GM19193 (cell line): Measurements from ENCODE around the gene RCSD1.
A peak's percentile ranks its signal among the peaks of the same experiment; 100 is the strongest.

Experiments
- POLR2A ChIP-seq: IDR thresholded peaks from 4 replicates; pipeline ENCODE4 v1.6.1; 2011; ENCODE audit not compliant: insufficient read depth, insufficient read length; ENCODE audit errors: extremely low read depth

RCSD1 gene

GRCh38 chr1:167630568-167631385 is 745 bp downstream of the RCSD1 start:
- TF ChIP-seq POLR2A = peak; percentile 27

DNA sequence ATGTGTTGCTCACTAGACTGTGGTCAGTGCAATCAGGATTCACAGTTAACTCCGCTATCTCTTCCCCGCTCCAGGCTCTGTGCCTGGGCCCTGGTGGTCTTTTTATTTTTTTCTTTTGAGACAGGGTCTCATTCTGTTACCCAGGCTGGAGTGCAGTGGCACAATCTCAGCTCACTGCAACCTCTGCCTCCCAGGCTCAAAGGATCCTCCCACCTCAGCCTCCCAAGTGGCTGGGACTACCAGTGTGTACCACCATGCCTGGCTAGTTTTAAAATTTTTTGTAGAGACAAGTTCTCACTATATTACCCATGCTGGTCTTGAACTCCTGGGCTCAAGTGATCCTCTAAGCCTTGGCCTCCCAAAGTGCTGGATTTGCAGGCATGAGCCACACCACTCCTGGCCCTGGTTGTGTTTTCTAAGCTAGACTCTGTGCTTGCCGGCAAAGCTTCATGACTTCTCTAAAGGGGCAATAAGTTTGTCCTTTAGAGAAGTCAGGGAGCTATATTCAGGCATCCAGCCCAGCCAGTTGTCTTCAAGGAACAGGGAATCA is 1.4 kb downstream of the RCSD1 start:
- TF ChIP-seq POLR2A = no peak

- TF ChIP-seq POLR2A = peak; percentile 33
Observed at GRCh38 chr1:167631936-167632614, 2.0 kb downstream of the RCSD1 start.

DNA sequence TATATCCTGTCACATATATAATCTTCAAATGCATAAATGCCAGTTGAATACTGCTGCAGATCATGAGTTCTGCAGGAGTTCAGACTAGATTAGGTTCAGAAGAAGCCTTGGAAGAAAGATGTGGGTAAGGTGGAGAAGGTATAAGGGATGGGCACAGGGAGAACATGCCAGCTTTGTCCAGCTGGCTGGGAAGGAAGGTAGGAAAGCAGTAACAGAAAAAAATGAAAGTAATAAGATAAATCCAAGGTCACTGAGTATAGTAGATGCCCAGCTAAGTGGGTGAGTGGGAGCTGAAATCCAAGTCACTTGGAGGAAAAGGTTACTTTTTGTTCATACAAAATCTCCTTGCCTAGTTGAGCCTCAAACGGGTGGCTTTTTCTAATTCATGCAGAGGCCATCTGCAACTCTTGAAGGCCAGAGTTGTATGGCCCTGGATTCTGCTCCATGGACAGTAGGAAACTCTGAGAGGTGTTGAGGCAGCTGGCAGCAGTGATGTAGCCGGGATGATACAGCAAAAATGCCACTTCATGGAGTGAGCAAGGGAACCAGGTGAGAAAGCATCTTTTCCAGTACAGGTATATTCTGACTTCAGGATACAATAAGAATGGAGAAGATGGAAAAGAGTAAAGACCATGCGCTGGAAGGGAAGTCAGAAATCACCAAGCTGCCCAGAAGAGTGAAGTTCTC is 3.4 kb downstream of the RCSD1 start:
- no peak for TF ChIP-seq POLR2A

DNA sequence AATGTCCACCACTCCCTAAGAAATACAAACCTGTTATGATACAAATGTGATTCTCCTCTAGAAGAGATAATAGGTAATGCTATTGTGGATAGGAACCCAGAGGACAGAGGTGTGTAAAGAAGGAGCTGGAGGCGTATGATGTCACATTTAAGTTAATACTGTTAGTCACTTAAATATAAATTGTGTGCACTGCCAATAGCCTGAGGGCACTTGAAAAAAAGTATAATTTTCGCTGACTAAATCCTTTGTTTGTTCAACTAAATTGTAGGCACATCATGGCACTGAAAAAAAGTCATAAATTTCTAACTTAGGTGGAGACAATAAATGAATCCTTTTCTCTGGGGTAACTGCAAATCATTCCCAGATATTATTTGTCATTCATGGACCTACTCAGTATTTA is 4.4 kb downstream of the RCSD1 start:
- TF ChIP-seq POLR2A = no peak

DNA sequence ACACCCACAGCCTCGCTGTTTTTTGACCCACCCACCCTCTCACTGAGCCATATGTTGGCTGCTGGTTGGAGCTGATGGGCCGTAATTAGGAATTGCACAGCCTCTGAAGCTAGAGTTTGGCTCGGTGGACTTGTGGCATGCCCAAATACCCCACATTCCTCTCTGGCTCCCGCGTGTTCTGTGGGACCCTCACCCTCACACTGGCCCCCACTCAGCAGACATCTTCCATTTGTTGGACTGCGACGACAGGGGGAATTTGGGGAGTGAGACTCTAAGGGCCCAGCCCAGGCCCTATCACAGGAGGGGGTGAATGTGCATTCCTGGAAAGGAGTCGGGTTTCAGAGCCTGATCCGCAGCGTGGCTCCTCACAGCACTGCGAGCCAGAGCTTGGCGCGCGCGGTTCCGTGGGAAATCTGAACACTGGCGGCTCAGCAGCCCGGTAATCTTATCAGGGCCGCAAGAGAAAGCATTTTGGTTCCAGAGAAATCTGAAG is 5.2 kb downstream of the RCSD1 start:
- TF ChIP-seq POLR2A = peak; percentile 20

DNA sequence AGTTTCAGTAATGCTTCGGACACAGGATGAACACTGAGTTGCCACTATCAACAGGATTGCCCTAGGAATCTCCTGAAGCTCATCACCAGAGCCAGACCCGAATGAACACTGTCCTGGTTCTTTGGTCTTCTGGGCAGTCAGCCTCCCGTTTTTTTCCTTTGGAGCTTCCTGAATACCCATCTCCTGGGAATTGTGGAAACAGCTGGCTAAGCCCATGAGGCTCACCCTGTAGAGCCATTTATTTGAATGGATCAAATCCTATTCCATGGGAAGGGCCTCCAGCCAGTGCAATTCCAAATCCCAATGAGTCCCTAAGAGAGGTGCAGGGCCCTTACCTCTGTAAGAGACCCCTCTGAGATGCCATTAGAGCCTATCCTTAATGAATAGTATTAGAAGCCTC is 5.9 kb downstream of the RCSD1 start:
- no peak for TF ChIP-seq POLR2A

DNA sequence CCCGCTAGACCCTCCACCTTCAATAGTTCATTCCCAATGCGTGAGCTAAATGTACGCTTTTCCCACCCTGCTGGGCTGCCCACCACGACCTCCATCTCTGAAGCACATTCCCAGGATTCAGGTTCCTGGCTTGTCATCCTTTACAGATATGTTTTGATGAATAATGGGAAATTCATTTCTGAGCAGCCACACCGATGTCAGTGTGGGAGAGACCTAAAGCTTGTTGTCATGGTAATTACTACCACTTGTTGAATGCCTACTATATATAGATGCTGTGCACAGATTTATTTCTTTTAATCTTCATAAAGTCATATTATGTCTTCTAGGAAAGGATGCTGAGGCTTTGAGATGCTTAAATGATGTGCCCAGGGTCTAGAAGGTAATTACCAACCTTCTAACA is 8.0 kb downstream of the RCSD1 start:
- no peak for TF ChIP-seq POLR2A

- peak; percentile 18 for TF ChIP-seq POLR2A
Observed at GRCh38 chr1:167640051-167640450, 10.0 kb downstream of the RCSD1 start.

DNA sequence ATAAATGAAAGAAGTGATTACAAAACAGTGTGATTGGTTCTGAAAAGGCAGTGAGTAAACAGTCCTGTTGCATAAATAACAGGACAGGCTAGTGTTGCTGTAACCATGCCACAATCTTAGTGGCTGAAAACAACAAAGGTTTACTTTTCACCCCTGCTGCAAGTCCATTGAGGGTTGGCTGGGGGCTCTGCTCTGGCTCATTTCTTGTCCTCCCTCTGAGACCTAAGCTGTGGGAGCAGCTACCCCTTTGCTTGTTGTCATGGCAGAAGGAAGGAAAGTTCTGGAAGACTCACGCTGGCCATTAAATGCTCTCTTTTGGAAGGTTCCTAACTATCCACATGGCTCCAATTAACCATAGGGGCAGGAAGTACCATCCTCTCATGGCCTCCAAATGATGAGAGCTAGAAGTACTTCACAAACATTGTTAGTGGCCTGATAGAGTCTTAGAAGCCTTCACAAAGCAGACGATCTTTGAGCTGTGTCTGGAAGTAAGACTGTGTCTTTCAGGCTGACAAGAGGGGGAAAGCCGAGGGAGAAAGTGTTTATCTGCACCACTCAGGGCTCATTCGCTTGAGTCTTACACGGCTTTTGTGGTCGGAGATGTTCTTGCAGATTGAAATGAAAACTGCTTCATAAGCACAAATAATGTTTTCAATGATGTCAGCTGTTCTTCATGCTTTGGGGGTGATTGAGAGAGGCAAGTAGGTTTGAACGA is 11.9 kb downstream of the RCSD1 start:
- TF ChIP-seq POLR2A = no peak

GRCh38 chr1:167642501-167642826 is 12.4 kb downstream of the RCSD1 start:
- no peak for TF ChIP-seq POLR2A

DNA sequence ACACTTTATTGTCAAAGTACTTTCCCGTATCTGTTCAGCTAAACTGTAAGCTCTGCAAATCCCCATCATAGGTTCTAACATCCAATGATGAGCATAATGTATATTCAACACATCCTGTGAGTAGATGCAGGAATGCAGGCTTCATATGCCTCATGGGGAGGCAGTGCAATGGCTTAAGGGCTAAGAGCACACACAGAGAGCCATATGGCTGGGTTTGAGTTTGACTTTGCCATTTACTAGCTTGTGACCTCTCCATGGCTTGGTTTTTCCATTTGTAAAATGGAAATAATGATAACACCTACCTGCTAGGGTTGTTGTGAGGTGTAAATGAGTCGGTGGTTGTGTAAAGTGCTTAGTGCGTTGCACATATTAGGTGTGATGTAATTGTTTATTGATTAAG is 13.4 kb downstream of the RCSD1 start:
- no peak for TF ChIP-seq POLR2A

DNA sequence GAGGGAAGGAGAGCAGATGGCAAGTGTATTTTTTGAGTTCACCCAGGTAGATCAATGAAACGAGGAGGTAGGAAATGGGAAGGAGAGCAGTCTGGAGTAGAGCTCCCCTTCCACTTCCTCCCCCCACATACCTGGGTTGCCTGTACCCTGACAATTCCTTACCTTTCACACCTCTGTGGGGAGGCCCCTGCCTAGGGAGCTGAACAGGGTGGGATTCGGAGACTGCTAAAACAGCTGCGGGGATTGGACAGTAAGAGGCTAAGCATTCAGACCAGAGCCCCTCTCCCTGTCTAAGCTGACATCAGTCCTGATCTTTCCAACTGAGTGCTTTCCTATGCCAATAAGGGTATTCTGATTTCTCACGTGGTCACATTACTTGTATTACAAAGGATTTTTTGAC is 14.5 kb downstream of the RCSD1 start:
- no peak for TF ChIP-seq POLR2A

GRCh38 chr1:167645140-167645541 is 15.1 kb downstream of the RCSD1 start:
- TF ChIP-seq POLR2A = no peak
